ENCODE measurements around the gene OR2V1. TPM values are rescaled to one million over a fixed set of nuclear protein-coding genes. Genes with fewer than 3 reads are reported as not detected.
"Not testable (repeated sequence)": the region's sequence is repeated elsewhere in the genome, so short reads cannot be mapped to it uniquely, and the experiment has no call there.

Gene OR2V1
- total and polyA plus RNA-seq, 10 donors = not detected

DNA sequence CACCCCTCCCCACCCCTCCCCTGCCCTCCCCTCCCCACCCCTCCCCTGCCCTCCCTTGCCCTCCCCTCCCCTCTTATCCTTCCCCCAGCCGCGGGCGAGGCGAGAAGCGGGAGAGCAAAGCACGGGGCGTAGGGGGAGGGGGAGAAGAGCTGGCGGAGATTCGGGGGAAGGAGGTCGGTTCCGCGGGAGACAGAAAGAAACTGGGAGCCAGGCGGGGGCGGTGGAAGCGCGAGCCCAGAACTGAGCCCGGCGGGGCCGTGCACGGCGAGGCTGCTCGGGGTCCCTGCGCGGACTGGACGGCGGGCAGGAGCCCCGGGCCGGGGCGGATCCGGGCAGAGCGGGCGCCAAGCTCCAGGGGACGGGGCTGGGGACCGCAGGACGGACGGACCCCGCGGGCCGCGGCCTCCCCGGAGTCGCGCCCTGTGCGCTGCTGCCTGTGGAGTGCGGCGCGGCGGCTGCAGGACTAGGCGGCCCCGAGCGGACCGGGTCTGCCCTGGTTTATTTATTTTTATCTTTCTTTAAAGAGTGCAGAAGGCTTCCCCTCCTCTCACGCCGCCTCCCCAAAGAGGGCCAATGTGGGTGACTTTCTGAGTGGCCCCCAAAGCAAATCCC, 29.8 kb downstream of the OR2V1 start:
- H3K27ac ChIP-seq; DNase-seq; H3K9me3 ChIP-seq; intact Hi-C loops (cut with DNase I; ENCODE audit: low total_unique reads); H3K36me3 ChIP-seq: not testable (repeated sequence)
- Histone ChIP-seq H3K27me3 (replicated peaks in 1 of 7) (peaks cover 0 to 55% (median 25%) of the 10 kb centered on the region in 7 donors), H3K4me3 (peak overlapping the region in 1 of 8 donors; percentile 35), H3K4me1 (peaks cover 0 to 11% (median 6%) of the 10 kb centered on the region in 6 donors)
- WGBS, 5 donors = 0 to 14% methylated on average over 3 to 14 of the region's 54 CpGs; no CpG with 5 or more reads in 3 of the 5 donors

DNA sequence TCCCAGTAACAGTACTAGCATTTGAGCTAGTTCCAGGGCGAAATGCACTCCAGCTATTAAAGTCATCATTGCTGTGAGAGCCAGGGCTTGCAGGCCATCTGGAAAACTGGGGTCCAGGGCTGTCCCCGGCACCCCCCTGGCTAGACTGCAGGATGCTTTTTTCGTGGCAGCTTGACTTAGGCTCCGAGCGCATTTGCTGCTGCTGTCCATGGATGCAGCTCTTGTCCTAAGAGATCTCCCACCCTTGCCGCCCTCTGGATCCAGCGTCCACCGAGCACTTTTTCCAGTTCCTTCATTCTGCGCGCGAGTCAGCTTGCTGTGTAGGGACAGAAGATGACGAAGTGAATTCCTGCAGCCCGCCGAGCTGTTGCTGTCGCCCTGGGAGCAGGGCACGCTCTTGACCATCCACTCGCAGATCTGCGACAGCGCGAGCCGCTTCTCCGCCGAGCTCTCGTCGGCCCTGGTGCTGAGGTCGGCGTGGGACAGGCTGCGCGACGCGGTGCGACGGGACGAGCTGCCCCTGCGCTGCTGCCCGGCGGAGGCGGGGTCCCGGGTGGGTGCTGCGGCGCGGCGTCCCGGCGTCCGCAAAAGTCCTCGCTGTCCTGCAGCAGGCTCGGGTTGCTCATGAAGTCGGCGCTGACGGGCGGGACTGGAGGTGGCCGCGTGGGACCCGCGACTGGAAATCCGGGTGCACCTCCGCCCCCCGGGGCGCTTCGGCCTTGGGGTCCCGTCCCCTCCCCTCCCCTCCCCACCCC, 30.7 kb downstream of the OR2V1 start:
- intact Hi-C loops (cut with DNase I; ENCODE audit: low total_unique reads) = no loop called here
- TF ChIP-seq POLR2A (IDR thresholded peaks at IDR 0.05) = no peak
- no peak for TF ChIP-seq POLR2AphosphoS5 (IDR thresholded peaks at IDR 0.05)
- no peak for TF ChIP-seq CTCF (IDR thresholded peaks at IDR 0.05 in 8 of 11, conservative IDR thresholded peaks at IDR 0.05 in 3 of 11)
- H3K9me3 ChIP-seq = no peaks in the 10 kb centered on the region
- H3K27ac ChIP-seq = no peak overlapping the region
- 7 to 16% (median 8%) methylated on average over 46 to 62 of the region's 62 CpGs for WGBS, 5 donors
- no peak for DNase-seq
- no peaks in the 10 kb centered on the region for H3K36me3 ChIP-seq
- peaks cover 0 to 50% (median 25%) of the 10 kb centered on the region in 7 donors for H3K27me3 ChIP-seq (replicated peaks in 1 of 7)
- H3K4me3 ChIP-seq = peak overlapping the region in 1 of 8 donors; percentile 46
- peaks cover 0 to 11% (median 6%) of the 10 kb centered on the region in 6 donors for H3K4me1 ChIP-seq

GRCh38 chr5:181099602-181100086, 31.3 kb downstream of the OR2V1 start:
- intact Hi-C loops (cut with DNase I; ENCODE audit: low total_unique reads) = no loop called here
- TF ChIP-seq POLR2AphosphoS5 (IDR thresholded peaks at IDR 0.05) (no peak), POLR2A (IDR thresholded peaks at IDR 0.05) (no peak), CTCF (IDR thresholded peaks at IDR 0.05 in 8 of 11, conservative IDR thresholded peaks at IDR 0.05 in 3 of 11) (no peak)
- Histone ChIP-seq H3K9me3 (no peaks in the 10 kb centered on the region), H3K27ac (no peak overlapping the region), H3K4me1 (peaks cover 0 to 11% (median 6%) of the 10 kb centered on the region in 6 donors), H3K36me3 (no peaks in the 10 kb centered on the region), H3K4me3 (no peak overlapping the region), H3K27me3 (replicated peaks in 1 of 7) (peaks cover 0 to 49% (median 24%) of the 10 kb centered on the region in 7 donors)
- no peak for DNase-seq
- 56 to 67% (median 63%) methylated on average over 10 to 11 of the region's 11 CpGs for WGBS, 5 donors

DNA sequence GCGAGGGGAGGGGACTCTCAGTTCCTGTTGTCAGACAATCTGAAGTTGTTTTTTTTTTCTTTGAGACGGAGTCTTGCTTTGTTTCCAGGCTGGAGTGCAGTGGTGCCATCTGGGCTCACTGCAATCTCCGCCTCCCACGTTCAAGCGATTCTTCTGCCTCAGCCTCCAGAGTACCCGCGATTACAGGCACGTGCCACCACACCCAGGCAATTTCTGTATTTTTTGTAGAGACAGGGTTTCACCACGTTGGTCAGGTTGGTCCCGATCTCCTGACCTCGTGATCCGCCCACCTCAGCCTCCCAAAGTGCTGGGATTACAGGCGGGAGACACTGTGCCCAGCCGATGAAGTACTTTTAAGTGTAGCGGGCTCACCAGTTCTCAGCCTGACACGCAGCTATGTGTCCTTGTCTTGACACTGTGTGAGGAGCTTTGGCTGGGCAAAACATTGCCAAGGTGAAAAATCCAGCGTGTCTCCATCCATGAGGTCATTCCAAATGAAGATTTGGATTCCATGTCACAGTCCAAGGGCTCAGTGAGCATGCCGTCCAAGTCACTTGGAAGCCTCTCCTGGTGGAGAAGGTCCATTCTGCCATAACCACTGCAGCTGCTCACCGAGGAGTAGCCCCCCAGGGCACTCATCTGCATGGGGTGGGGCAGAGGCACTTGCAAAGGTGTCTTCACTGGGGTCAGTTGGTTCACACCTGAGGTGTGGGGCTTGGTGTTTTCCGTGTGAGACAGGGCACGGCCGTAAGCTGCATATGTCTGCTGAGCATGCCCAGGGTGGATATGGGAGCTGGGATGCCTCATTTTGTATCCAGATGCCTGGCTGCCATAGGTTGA, 32.0 kb downstream of the OR2V1 start:
- H3K4me1 ChIP-seq = peaks cover 0 to 9% (median 4%) of the 10 kb centered on the region in 6 donors
- H3K4me3 ChIP-seq = no peak overlapping the region
- DNase-seq = no peak
- intact Hi-C loops (cut with DNase I; ENCODE audit: low total_unique reads) = no loop called here
- no peak overlapping the region for H3K27ac ChIP-seq
- H3K9me3 ChIP-seq = no peaks in the 10 kb centered on the region
- WGBS, 5 donors = 23 to 29% (median 24%) methylated on average over 11 to 22 of the region's 22 CpGs
- no peaks in the 10 kb centered on the region for H3K36me3 ChIP-seq
- H3K27me3 ChIP-seq (replicated peaks in 1 of 7) = peaks cover 0 to 49% (median 20%) of the 10 kb centered on the region in 7 donors
- no peak for TF ChIP-seq CTCF (IDR thresholded peaks at IDR 0.05 in 8 of 11, conservative IDR thresholded peaks at IDR 0.05 in 3 of 11)
- no peak for TF ChIP-seq POLR2A (IDR thresholded peaks at IDR 0.05)
- no peak for TF ChIP-seq POLR2AphosphoS5 (IDR thresholded peaks at IDR 0.05)

DNA sequence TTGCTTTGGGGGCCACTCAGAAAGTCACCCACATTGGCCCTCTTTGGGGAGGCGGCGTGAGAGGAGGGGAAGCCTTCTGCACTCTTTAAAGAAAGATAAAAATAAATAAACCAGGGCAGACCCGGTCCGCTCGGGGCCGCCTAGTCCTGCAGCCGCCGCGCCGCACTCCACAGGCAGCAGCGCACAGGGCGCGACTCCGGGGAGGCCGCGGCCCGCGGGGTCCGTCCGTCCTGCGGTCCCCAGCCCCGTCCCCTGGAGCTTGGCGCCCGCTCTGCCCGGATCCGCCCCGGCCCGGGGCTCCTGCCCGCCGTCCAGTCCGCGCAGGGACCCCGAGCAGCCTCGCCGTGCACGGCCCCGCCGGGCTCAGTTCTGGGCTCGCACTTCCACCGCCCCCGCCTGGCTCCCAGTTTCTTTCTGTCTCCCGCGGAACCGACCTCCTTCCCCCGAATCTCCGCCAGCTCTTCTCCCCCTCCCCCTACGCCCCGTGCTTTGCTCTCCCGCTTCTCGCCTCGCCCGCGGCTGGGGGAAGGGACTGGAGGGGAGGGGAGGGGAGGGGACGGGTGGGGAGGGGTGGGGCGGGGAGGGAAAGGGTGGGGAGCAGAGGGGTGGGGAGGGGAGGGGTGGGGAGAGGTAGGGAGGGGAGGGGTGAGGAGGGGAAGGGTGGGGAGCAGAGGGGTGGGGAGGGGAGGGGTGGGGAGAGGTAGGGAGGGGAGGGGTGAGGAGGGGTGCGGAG, 33.0 kb downstream of the OR2V1 start:
- no CpG with 5 or more reads among the region's 56 CpGs for WGBS, 5 donors
- intact Hi-C loops (cut with DNase I; ENCODE audit: low total_unique reads) = not testable (repeated sequence)

GRCh38 chr5:181097383-181097753, 33.6 kb downstream of the OR2V1 start:
- H3K36me3 ChIP-seq; H3K4me3 ChIP-seq; intact Hi-C loops (cut with DNase I; ENCODE audit: low total_unique reads); H3K9me3 ChIP-seq; DNase-seq; H3K4me1 ChIP-seq; H3K27ac ChIP-seq: not testable (repeated sequence)
- peaks cover 4 to 59% (median 31%) of the 10 kb centered on the region in 7 donors for H3K27me3 ChIP-seq (replicated peaks in 1 of 7)
- no CpG with 5 or more reads among the region's 26 CpGs for WGBS, 5 donors

More for the DNA sequence above, 33.0 kb downstream of the OR2V1 start:
- not testable (repeated sequence) for H3K36me3 ChIP-seq, H3K4me3 ChIP-seq, DNase-seq, H3K27ac ChIP-seq, H3K9me3 ChIP-seq, H3K4me1 ChIP-seq
- H3K27me3 ChIP-seq (replicated peaks in 1 of 7) = peaks cover under 1 to 53% (median 27%) of the 10 kb centered on the region in 7 donors
